ENCODE measurements around the gene FAM124A.

DNA sequence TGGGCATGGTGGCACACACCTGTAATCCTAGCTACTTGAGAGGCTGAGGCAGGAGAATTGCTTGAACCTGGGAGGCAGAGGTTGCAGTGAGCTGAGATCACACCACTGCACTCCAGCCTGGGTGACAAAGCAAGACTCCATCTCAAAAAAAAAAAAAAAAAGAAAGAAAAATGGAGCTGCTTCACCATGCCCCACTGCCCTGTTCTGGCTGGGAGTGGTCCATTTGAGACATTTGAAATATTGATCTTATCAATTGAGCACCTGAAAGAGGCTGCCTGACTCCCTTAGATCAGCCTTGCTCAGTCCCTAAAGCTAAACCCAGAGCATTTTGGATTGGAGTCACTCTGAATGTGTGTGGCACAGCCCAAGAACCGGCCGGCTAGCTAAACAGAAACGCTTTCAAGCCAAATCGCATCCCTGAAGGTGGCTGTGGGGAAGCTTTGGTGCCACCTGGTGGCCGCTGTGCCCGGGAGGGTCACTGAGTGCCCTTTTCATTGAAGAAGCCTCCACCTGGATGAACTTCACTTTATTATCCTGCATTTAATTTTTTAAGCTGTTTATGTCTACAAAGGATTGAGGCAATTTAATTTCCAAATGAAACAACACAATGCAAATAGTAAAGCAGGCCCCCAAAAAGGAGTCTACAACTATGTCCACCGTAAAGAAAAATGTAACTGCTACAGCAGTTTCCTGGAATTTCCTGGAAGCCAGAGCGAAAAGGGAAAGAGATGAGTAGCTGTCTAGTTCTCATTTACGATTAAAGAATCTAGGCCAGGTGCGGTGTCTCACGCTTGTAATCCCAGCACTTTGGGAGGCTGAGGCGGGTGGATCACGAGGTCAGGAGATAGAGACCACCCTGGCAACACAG is 64.2 kb downstream of the FAM124A start:
- TF ChIP-seq, protein P1, sequence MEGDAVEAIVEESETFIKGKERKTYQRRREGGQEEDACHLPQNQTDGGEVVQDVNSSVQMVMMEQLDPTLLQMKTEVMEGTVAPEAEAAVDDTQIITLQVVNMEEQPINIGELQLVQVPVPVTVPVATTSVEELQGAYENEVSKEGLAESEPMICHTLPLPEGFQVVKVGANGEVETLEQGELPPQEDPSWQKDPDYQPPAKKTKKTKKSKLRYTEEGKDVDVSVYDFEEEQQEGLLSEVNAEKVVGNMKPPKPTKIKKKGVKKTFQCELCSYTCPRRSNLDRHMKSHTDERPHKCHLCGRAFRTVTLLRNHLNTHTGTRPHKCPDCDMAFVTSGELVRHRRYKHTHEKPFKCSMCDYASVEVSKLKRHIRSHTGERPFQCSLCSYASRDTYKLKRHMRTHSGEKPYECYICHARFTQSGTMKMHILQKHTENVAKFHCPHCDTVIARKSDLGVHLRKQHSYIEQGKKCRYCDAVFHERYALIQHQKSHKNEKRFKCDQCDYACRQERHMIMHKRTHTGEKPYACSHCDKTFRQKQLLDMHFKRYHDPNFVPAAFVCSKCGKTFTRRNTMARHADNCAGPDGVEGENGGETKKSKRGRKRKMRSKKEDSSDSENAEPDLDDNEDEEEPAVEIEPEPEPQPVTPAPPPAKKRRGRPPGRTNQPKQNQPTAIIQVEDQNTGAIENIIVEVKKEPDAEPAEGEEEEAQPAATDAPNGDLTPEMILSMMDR (IDR thresholded peaks at IDR 0.05) = peak; percentile 80 to 85
- no peak for TF ChIP-seq POLR2A (IDR thresholded peaks at IDR 0.05)
